HepG2 (cell line): ENCODE measurements around the gene RSF1.

Source experiments
- ATF6 ChIP-seq: sonication (generic); formaldehyde crosslinking; conservative IDR thresholded peaks from 2 replicates; pipeline ENCODE4 v1.4.0; 2020; ENCODE audit warnings: missing genetic modification reagents
- CTCF ChIP-seq: sonication (generic); formaldehyde crosslinking; IDR thresholded peaks from 2 replicates; pipeline ENCODE4 v1.5.0; 2020; ENCODE audit warnings: mild to moderate bottlenecking, missing genetic modification reagents, moderate library complexity
- GABPA ChIP-seq, 2 experiments: IDR thresholded peaks; 2 replicates each; pipeline ENCODE4 v1.6.1; 2011 to 2016; ENCODE audit warnings: low read depth in 2 of 2, low read length in 1 of 2, missing biosample characterization in 1 of 2, missing genetic modification characterization in 1 of 2
- HDAC2 ChIP-seq: sonication (generic); formaldehyde crosslinking; IDR thresholded peaks from 2 replicates; pipeline ENCODE4 v1.4.0; 2020; ENCODE audit warnings: missing genetic modification reagents
- MXD1 ChIP-seq: sonication (generic); formaldehyde crosslinking; IDR thresholded peaks from 2 replicates; pipeline ENCODE4 v1.4.0; 2020; ENCODE audit warnings: mild to moderate bottlenecking, missing genetic modification reagents
- REL ChIP-seq: sonication (generic); formaldehyde crosslinking; conservative IDR thresholded peaks from 2 replicates; pipeline ENCODE4 v1.8.0; 2022; ENCODE audit warnings: mild to moderate bottlenecking, missing genetic modification reagents, moderate library complexity
- SP1 ChIP-seq, 2 experiments: fragments of 450-650 bp in 1 of 2; sonication (generic) in 1 of 2; formaldehyde crosslinking in 1 of 2; IDR thresholded peaks; 2 replicates each; pipeline versions ENCODE4 v1.4.0 to v1.6.1; 2016 to 2020; ENCODE audit warnings: missing genetic modification reagents in 1 of 2
- TAF1 ChIP-seq: sonication (generic); formaldehyde crosslinking; IDR thresholded peaks from 2 replicates; pipeline ENCODE4 v1.4.0; 2020; ENCODE audit warnings: missing genetic modification reagents
- U2AF2 ChIP-seq: fragments of 200-400 bp; formaldehyde crosslinking; IDR thresholded peaks from 2 replicates; pipeline ENCODE4 v1.6.1; 2017; ENCODE audit warnings: low read depth, mild to moderate bottlenecking, low read length
- YY1 ChIP-seq: IDR thresholded peaks from 2 replicates; pipeline ENCODE4 v1.6.1; 2011; ENCODE audit warnings: low read length, low read depth, moderate library complexity, mild to moderate bottlenecking; ENCODE audit not compliant: insufficient read depth, insufficient replicate concordance
- TF ChIP-seq, protein P1 (sequence below): sonication (generic); formaldehyde crosslinking; conservative IDR thresholded peaks from 2 replicates; pipeline ENCODE4 v1.8.0; 2022; ENCODE audit warnings: missing genetic modification reagents

DNA sequence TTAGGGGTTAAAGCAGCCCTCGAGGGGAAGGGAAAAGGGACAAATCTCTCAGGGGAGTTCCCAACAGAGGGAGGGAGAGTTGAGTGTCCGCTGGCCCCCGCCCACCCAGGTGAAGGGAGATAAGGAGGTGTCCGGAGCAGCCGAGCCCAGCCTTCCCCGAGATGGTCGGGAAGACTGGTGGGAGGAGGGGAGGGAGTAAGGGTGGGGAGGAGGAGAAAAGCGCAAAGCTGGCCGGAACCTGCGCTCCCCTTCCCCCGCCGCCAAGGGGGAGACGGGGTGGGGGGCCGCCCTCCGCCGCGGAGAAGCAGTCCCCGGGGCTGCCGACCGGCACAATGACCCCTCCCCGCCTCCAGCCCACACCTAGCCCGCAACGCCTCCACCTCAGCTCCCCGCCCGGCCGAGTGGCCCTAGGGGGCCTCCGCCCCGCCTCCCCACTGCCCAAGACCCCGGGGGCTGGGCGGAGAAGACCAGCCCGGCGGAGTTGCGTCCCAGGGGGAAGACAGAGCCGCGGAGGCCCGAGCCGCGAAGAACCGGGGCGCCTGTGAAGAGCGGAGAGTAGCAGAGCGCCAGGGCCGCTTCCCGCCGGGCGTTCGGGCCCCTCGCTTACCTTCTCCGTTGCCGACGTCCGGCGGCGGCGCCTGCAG is 479 bp downstream of the RSF1 start:
- TF ChIP-seq ATF6 (CRISPR knock-in tag) = no peak
- TF ChIP-seq SP1 (IDR thresholded peaks at IDR 0.05) = no peak
- no peak for TF ChIP-seq SP1 (CRISPR knock-in tag; IDR thresholded peaks at IDR 0.05)
- no peak; the same call in 1 of the 2 replicates for TF ChIP-seq HDAC2 (CRISPR knock-in tag)
- TF ChIP-seq U2AF2 = no peak
- no peak for TF ChIP-seq TAF1
- TF ChIP-seq REL (CRISPR knock-in tag) = no peak
- TF ChIP-seq YY1 = no peak
- no peak for TF ChIP-seq CTCF
- TF ChIP-seq, protein P1, sequence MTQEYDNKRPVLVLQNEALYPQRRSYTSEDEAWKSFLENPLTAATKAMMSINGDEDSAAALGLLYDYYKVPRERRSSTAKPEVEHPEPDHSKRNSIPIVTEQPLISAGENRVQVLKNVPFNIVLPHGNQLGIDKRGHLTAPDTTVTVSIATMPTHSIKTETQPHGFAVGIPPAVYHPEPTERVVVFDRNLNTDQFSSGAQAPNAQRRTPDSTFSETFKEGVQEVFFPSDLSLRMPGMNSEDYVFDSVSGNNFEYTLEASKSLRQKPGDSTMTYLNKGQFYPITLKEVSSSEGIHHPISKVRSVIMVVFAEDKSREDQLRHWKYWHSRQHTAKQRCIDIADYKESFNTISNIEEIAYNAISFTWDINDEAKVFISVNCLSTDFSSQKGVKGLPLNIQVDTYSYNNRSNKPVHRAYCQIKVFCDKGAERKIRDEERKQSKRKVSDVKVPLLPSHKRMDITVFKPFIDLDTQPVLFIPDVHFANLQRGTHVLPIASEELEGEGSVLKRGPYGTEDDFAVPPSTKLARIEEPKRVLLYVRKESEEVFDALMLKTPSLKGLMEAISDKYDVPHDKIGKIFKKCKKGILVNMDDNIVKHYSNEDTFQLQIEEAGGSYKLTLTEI (CRISPR knock-in tag) = no peak
- TF ChIP-seq GABPA (IDR thresholded peaks at IDR 0.05; ENCODE audit: low read depth, low read length) = no peak
- no peak for TF ChIP-seq GABPA (CRISPR knock-in tag; IDR thresholded peaks at IDR 0.05; ENCODE audit: low read depth)
- TF ChIP-seq MXD1 = no peak
